ENCODE results near the gene TRIM68.
A peak's percentile ranks its signal among the peaks of the same experiment; 100 is the strongest.

TRIM68 gene

DNA sequence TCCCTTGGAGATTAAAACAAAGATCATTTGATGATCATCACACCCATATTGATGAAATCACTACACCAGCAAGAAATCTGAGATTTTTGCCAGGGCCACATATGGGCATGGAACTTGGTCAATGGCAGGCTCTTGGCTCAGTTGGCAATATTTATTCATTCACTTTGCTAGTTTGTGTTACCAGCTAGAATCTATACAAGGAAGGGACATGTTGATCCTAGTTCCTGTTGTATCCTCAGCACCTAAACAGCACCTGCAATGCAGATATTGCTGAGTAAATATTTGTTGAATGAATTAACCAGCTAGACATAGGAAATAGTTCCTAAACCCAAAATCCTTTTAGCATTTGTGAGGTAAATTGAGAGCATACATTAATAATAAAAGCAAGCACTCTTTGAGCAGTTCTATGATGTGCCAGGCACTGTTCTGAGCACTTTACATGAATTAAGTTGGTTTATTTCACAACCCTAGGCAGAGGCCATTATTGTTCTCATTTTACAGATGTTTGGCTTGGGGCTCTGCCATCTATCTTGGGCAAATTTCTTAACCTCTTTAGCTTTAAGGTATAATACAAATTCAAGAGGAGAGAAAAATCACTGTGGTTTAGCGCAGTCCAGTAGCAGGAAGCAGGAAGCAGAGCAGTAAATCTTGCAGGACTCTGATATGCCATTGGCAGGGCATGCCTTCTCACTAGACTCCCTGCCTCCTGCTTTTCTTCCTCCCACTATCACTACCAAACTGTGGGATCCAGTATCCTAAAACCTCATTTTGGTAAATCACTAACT, 1.6 kb downstream of the TRIM68 start:
- no peak for DNase-seq

DNA sequence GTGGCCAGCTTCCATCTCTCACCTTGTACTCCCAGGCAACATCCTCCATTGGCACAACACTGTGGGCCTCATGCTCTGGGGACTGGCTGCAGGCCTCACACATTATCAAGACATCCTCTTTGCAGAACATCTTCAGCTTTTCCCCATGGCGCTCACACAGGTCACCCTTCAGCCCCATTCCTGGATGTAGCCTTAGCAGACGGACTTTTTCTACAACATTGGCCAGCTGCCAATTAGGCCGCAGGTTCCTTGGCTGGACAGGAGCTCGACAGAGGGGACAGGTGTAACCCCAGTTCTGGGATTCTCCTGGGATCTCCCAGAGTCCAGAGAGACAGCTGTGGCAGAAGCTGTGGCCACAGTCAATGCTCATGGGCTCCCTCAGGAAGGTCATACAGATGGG, 3.0 kb downstream of the TRIM68 start:
- no peak for DNase-seq

DNA sequence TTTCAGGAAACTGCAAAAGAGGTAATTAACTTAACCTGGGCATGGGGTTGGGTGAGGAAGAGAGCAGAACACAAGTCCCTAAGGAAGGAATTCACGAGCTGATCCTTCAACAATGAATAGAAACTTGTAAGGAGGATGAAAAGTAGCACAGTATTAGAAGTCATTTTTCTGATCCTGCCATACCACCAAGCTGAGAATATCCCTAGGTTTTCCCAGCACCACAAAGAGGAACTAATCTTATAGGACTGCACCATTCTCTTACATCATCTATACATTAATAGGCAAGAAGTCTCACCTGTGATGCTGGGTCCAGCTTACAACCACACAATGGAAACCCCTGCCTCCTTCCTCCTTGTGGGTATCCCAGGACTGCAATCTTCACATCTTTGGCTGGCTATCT, 14.3 kb downstream of the TRIM68 start, which contains the start of gene OR52I1:
Gene OR52I1 (plus strand): TSS at position 301 of the 400 bp plus-strand sequence. CDS start 0 bp downstream, at position 301.
- DNase-seq, result no peak

DNA sequence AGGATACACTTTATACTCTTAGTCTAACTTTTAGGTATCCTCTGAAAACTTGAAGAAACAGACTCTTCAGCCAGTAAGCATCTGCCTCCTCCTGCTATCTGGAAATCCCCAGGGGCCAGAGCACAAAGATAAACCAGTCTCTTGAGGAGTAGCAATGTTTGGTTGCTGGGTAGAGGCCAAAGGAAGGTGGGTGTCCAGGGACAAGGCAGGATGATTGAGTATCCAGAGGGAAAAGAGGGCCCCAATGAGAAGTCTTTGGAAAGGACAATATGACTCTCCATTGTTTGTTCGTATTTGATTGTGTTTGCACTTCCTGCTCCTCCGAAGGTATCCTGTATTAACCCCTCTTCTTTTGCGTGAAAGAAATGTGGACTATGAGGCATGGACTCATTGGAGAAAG, 19.0 kb downstream of the TRIM68 start:
- no peak for DNase-seq

DNA sequence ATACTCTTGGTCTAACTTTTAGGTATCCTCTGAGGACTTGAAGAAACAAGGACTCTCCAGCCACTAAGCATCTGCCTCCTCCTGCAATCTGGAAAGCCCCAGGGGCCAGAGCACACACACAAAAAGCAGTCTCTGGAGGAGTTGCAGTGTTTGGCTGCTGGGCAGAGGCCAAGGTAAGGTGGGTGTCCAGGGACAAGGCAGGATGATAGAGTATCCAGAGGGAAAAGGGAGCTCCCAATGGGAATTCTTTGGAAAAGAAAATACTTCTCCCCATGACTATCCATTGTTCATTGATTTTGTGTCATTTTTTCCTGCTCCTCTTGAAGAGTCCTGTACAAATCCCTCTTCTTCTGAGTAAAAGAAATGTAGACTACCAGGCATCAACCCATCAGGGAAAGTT, 26.6 kb downstream of the TRIM68 start, which contains the start of gene OR52I2:
Gene OR52I2 (plus strand): TSS at position 301 of the 400 bp plus-strand sequence.
- DNase-seq, result no peak

DNA sequence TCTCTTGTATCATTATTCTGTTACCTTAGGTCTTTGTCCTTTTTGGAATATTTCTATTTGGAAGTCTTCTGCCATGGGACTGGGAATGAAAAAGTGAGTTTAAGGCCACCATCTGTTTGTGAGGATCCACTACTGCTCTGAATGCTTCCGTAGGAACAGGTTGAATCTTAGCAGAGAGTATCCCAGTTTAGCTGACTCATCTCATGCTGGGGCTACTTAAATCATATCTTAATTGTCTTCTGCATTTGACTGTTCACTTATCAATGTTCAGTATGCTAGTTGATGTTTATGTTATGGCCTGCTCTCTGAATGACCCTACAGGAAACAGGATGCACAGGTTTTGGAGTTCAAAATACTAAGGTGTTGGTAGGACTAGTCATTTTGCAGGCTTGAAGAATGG, 27.9 kb downstream of the TRIM68 start:
- no peak for DNase-seq

DNA sequence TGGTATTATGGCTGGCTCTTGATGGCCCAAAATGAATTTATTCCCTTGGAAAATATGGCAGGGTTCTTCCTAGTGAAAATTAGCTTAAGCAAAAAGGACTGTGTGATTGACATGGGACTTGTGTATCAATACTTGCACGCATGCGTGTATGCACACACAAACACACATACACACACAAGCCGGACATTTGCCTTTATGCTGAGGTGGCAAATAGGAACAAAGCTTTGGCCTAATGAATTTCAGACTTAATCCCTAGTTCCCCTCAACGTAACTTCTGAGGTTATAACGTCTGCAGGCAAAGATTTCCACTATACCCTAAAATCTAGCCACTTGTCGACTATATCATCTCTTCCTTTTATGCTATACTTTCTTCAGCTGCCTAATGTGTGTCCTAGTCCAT, 29.4 kb downstream of the TRIM68 start:
- no peak for DNase-seq

DNA sequence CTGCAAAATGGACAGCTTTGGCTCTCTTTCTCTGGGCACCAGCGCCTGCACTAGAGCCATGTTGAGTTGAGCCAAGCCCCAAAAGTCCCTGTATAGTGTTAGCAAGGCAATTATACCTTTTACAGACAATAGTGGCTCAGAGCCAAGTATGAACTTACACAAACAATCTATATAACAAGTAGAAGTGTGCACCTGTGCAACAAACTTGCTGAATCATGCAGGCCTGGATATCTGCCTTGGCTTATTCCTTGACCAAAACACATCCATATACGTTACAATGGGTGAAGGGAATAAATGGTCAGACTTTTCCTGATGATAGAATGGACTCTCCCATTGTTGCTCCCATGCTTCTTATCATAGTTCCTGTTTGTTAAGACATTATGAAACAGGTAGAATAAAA, 30.3 kb downstream of the TRIM68 start:
- no peak for DNase-seq

DNA sequence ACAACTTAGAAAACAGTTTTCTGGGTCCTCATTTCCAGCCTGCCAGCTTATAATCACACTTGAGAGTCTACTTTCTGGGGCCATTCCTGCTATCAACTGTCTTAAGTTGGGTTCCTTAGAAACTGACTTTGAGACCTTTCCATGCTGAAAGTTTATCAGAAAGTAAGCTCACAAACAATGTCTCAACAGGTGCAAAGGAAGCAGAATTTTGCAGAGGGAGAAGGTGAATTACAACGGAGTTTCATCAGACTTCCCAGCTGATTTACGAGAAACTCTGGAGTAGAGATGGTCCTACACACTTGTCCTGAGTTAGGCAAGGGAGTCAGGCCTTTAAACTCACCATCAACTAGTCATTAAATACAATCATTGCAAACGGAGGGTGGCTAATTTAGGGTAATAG, 31.2 kb downstream of the TRIM68 start:
- no peak for DNase-seq

DNA sequence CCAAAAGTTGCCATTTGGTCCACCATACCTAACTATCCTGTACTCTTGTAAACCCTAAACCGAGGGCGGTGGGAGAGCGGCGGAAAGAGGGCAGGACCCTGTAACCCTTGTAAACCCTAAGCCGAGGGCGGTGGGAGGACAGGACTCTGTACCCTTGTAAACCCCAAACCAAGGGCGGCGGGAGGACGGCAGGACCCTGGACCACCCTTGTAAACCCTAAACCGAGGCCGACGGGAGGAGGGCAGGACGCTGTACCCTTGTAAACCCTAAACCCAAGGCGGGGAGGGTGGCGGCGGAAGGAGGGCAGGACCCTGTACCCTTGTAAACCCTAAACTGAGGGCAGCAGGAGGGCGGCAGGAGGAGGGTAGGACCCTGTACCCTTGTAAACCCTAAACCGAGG, 39.0 kb downstream of the TRIM68 start:
- DNase-seq, result no peak

DNA sequence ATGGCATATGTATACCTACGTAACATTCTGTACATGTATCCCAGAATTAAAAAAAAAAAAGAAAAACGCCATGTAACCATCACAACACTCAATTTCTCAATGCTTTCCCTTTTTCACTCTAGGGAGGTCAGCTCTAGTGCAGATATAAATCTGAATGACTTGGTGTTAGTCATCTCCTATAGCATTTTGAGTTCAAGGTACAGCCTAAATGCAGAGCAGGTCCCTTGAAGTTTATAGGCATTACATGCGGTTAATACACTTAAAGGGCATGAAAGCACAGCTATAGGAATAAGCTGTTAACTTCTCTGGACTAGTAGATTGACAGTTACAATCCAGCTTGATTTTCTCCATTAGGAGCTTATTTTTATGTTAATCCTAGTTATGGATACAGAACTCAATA, 42.7 kb downstream of the TRIM68 start:
- no peak for DNase-seq

DNA sequence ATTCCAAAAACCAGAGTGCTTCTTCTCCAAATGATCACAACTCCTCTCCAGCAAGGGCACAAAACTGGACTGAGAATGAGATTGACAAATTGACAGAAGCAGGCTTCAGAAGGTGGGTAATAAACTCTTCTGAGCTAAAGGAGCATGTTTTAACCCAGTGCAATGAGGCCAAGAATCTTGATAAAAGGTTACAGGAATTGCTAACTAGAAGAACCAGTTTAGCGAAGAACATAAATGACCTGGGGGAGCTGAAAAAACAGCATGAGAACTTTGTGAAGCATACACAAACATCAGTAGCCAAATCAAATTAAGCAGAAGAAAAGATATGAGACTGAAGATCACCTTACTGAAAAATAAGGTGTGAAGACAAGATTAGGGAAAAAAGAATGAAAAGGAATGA, 47.6 kb downstream of the TRIM68 start:
- no peak for DNase-seq

DNA sequence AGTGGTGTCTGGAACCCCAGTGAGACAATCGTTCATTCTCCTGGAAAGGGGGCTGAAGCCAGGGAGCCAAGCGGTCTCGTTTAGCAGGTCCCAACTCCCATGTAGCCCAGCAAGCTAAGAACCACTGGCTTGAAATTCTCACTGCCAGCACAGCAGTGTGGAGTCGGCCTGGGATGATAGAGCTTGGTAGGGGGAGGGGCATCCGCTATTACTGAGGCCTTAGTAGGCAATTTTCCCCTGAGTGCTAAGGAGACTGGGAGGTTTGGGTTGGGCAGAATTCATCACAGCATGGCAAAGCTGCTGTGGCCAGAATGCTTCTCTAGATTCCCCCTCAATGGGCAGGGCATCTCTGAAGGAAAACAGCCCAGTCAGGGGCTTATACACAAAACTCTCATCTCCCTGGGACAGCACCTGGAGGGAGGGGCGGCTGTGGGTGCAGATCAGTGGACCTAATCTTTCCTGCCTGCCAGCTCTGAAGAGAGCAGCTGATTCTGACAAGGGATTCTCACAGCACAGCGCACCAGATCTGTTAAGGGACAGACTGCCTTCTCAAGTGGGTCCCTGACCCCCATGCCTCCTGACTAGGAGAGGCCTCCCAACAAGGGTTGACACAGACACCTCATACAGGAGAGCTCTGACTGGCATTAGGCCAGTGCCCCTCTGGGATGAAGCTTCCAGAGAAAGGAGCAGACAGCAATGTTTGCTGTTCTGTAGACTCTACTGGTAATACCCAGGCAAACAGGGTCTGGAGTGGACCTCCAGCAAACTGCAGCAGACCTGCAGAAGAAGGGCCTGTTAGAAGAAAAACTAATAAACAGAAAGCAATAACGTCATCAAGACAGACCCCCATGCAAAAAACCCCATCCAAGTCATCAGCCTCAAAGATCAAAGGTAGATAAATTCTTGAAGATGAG, 48.2 kb downstream of the TRIM68 start:
- DNase-seq, result no peak

DNA sequence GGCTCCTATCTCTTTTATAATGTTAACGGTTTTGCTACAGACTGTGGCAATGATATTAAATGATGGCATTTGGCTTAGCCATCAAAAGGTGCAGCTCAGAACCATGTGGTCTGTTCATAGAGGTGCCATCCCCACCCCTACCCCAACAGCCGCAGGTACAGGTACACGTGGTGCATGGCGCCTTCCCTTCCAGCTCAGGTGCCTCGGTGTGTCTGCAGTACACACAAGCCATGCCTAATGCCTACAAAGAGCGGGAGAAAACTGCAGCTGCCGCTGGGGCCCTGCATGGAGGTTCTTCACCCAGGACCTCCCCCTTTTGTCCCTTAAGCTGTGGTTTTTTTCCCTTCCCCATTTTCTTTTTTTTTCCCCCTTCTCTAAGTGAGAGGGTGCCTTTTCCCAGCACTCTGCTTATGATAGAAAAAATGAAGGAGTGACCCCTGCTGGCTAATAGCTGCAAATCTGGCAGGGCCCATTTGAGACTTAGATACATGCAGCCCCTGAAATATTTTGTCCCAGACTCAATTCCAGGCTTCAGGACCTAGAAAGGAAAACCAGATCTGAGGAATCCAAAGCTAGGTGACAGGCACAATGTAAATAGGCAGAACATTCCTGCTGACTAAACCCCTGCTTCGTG, 56.6 kb downstream of the TRIM68 start:
- DNase-seq, result peak; percentile 29 to 37

Measured in inflammatory macrophage (primary cell).